ENCODE data around the gene LYPD5. TPM values are rescaled to one million over a fixed set of nuclear protein-coding genes. Genes with fewer than 3 reads are reported as not detected.

Gene LYPD5
- 100 to 1,000 TPM in 2 of 4 donors, 10 to 100 TPM in 2; 93.8 to 231 (median 117) TPM for total RNA-seq

- H3K4me3 ChIP-seq (ENCODE audit: low read depth, poor library complexity, severe bottlenecking), result no peak within 1 kb of the TSS
- DNase-seq (ENCODE audit: low spot score in 2 of 2), result peak in 1 of 2 donors; percentile 64
- no peak for TF ChIP-seq CTCF (IDR thresholded peaks at IDR 0.05)
- TF ChIP-seq POLR2A (IDR thresholded peaks at IDR 0.05), result no peak
- intact Hi-C loops (cut with DNase I; ENCODE audit: low total_unique reads), result no loop called here
- 70 to 71% methylated on average over 12 of the region's 12 CpGs for WGBS, 2 donors
These were observed at the start of gene LYPD5 for GRCh38 chr19:43802216-43802951. TSS of gene LYPD5 (minus strand) at chr19:43802447. CDS start at chr19:43802380, 67 bp downstream.

GRCh38 chr19:43848821-43849220 is 46.6 kb upstream of the LYPD5 start:
- no peak for TF ChIP-seq CTCF (IDR thresholded peaks at IDR 0.05)
- TF ChIP-seq POLR2A (IDR thresholded peaks at IDR 0.05), result no peak
- H3K4me3 ChIP-seq (ENCODE audit: low read depth, poor library complexity, severe bottlenecking), result no peak overlapping the region
- intact Hi-C loops (cut with DNase I; ENCODE audit: low total_unique reads), result no loop called here
- no peak for DNase-seq (ENCODE audit: low spot score in 2 of 2)

GRCh38 chr19:43847884-43848283 is 45.6 kb upstream of the LYPD5 start:
- DNase-seq (ENCODE audit: low spot score in 2 of 2), result no peak
- H3K4me3 ChIP-seq (ENCODE audit: low read depth, poor library complexity, severe bottlenecking), result no peak overlapping the region
- intact Hi-C loops (cut with DNase I; ENCODE audit: low total_unique reads), result no loop called here
- TF ChIP-seq POLR2A (IDR thresholded peaks at IDR 0.05) (no peak), CTCF (IDR thresholded peaks at IDR 0.05) (no peak)
- 86 to 89% methylated on average over 4 of the region's 4 CpGs for WGBS, 2 donors

GRCh38 chr19:43847246-43847645 is 45.0 kb upstream of the LYPD5 start:
- DNase-seq (ENCODE audit: low spot score in 2 of 2), result no peak
- intact Hi-C loops (cut with DNase I; ENCODE audit: low total_unique reads), result no loop called here
- WGBS, 2 donors, result 97 to 100% methylated on average over 1 of the region's 1 CpG
- TF ChIP-seq POLR2A (IDR thresholded peaks at IDR 0.05), result no peak
- no peak for TF ChIP-seq CTCF (IDR thresholded peaks at IDR 0.05)
- no peak overlapping the region for H3K4me3 ChIP-seq (ENCODE audit: low read depth, poor library complexity, severe bottlenecking)

- intact Hi-C loops (cut with DNase I; ENCODE audit: low total_unique reads), result no loop called here
- no peak for DNase-seq (ENCODE audit: low spot score in 2 of 2)
- TF ChIP-seq CTCF (IDR thresholded peaks at IDR 0.05) (no peak), POLR2A (IDR thresholded peaks at IDR 0.05) (no peak)
- H3K4me3 ChIP-seq (ENCODE audit: low read depth, poor library complexity, severe bottlenecking), result no peak overlapping the region
- WGBS, 2 donors, result 48 to 94% methylated on average over 2 of the region's 2 CpGs
These were observed 39.8 kb upstream of the LYPD5 start for GRCh38 chr19:43842007-43842406.

- intact Hi-C loops (cut with DNase I; ENCODE audit: low total_unique reads), result no loop called here
- no peak for DNase-seq (ENCODE audit: low spot score in 2 of 2)
- H3K4me3 ChIP-seq (ENCODE audit: low read depth, poor library complexity, severe bottlenecking), result no peak overlapping the region
- TF ChIP-seq CTCF (IDR thresholded peaks at IDR 0.05) (no peak), POLR2A (IDR thresholded peaks at IDR 0.05) (no peak)
These were observed 36.9 kb upstream of the LYPD5 start for GRCh38 chr19:43839139-43839538.
